ENCODE measurements around the gene SAT2.

DNA sequence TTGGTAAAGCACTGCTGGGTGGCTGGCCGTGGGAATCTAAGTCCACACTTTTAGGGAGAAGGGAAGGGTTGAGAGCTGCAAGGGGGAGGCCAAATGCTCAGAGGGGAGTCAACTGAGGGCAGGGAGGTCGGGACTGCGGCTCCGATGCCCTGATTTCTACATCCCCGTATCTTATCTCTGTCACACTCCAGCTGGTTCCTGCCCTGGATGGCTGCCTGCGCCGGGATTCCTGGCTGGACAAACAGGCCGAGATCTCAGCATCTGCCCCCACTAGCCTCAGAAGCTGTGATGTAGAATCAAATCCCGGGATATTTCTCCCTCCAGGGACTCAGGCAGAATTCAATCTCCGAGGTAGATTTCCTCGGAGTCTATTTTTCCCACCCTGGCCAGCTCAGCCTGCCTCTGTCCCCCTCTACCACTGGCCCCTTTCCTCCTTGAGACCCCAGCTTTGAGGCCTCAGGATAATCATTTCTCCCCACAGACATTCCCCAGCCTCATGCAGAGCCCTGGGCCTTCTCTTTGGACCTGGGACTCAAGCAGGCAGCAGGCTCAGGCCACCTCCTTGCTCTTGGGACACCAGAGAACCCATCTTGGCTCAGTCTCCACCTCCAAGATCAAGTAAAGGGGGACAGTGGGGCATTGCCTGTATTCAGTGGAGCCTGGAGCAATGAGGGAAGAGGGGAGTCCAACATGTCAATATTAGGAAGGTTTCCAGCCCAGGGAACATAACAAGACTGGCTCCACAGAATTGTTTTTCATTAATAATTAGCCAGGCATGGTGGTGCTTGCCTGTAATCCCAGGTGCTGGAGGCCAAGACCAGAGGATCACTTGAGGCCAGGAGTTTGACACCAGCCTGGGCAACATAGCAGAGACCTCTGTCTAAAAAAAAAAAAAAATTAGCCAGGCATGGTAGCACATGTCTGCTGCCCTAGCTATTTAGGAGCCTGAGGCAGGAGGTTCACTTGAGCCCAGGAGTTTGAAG is 4.1 kb upstream of the SAT2 start:
- no peak for TF ChIP-seq CTCF (IDR thresholded peaks at IDR 0.05)
- no peak for TF ChIP-seq POLR2A (IDR thresholded peaks at IDR 0.05)

Measured in uterus (tissue), 2 donors.